OCI-LY3 (cell line): ENCODE data around the gene NRP2.

Source experiments
- EZH2phosphoT487 ChIP-seq: fragments of 200-600 bp; shearing (Covaris generic); IDR thresholded peaks from 2 replicates; pipeline ENCODE4 v1.6.1; 2018; ENCODE audit warnings: antibody characterized with exemption, mixed run types, low read depth
- TF ChIP-seq, protein P1 (sequence below): fragments of 200-600, 300-600 bp; sonication (generic); IDR thresholded peaks from 2 replicates; pipeline ENCODE4 v1.5.1; 2014; ENCODE audit warnings: antibody characterized with exemption, low read length, low read depth

DNA sequence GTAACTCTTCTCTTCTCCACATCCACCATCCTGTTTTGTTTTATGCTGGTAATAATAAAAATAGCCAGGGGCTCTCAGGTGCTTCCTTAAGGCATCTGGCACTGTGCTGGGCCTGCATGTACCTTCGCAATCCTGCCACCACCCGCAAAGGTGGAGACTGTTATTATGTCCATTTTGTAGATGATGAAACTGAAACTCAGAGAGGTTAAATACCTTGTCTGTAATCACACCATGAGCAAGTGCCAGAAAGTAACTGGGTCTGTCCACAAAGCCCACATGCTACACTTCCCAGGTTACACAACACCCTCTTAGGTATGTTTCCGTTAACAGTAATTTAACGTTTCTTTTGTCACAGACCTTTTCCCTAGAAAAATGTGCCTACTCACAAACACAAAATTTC, 27.0 kb downstream of the NRP2 start:
- TF ChIP-seq, protein P1, sequence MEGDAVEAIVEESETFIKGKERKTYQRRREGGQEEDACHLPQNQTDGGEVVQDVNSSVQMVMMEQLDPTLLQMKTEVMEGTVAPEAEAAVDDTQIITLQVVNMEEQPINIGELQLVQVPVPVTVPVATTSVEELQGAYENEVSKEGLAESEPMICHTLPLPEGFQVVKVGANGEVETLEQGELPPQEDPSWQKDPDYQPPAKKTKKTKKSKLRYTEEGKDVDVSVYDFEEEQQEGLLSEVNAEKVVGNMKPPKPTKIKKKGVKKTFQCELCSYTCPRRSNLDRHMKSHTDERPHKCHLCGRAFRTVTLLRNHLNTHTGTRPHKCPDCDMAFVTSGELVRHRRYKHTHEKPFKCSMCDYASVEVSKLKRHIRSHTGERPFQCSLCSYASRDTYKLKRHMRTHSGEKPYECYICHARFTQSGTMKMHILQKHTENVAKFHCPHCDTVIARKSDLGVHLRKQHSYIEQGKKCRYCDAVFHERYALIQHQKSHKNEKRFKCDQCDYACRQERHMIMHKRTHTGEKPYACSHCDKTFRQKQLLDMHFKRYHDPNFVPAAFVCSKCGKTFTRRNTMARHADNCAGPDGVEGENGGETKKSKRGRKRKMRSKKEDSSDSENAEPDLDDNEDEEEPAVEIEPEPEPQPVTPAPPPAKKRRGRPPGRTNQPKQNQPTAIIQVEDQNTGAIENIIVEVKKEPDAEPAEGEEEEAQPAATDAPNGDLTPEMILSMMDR: no peak
- no peak for TF ChIP-seq EZH2phosphoT487
